HG02798 (cell line): ENCODE measurements around the gene TBRG1.

Experiments used
- ATAC-seq: cut with Tn5 transposase; IDR thresholded peaks from one replicate; pipeline ENCODE4 v1.9.1; 2021; ENCODE audit warnings: mild to moderate bottlenecking; ENCODE audit not compliant: unreplicated experiment, poor library complexity

TBRG1 gene

DNA sequence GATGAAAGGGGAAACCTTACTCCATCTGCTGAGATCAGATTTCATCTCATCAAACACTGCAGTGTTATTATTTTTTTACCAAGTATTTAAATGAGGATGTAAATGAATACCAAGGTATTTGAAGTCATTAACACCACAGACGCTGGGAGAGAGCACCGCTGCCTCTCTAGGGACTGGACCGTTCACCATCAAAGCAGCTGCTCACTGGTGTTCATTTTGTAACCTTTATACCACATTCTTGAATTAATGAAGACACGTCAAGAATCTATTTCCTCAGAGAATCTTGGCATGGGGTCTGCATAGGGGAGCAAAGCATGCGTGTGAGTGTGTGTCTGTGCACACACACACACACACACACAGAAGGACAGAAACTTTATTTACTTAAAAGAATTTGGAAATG, 35.2 kb downstream of the TBRG1 start:
- ATAC-seq: no peak

DNA sequence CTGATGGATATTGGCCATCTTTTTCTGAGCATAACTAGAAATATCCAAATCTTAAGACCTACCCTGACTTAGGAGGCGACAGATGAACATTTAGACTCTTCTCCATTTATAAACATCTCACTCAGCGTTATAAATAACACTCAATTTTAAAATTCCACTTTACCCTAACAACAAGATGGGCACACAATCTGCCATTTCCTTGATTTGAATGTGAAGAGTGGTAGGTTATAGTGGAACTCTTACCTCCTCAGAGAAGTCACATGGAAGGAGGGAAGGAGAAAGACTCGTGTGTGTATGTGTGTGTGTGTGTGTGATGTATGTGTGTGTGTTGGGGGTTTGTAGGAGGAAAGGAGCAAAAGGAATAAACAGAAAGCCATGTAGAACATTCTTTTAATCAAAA, 35.8 kb downstream of the TBRG1 start:
- ATAC-seq: no peak

- no peak for ATAC-seq
Measured at GRCh38 chr11:124658986-124659385, 36.3 kb downstream of the TBRG1 start.

- no peak for ATAC-seq
Measured at GRCh38 chr11:124661553-124661952, 38.9 kb downstream of the TBRG1 start.

DNA sequence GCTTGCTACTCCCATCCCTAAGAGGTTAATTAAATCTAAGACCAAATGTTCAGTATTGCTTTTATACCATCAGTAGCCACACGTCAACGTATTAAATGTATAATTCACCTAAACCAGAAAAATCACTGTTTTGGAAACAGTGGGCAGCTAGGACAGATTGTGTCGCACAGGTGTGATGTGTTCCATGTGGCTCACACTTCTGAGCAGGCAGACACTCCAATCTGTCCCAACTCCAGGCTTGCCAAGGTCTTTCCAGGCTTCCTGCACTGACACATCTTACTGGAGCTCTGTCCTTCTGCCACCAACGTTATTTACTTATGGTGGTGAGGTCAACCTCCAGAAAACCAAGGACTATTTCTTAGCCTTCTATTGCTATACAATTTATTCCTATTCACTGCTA, 39.4 kb downstream of the TBRG1 start:
- ATAC-seq: no peak

- no peak for ATAC-seq
Measured at GRCh38 chr11:124663861-124664260, 41.2 kb downstream of the TBRG1 start.

DNA sequence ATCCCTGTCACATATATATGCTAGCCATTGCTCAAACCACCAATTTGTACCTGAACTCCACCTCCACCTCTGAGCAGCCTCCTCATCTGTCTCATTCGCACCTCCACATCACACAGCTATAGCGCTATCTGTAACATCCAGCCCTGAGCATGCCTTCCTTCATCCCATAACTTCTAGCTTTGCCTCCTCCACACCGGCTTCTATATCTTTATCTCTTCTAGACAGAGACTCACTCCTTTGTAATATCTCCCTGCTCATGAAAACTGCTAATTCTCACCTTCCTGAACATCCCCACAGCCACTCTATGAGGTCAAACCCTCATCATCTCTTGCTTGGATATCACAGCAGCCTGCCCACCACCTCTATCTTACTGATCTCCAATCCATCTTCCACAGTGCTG, 44.9 kb downstream of the TBRG1 start:
- ATAC-seq: no peak

- peak; percentile 46 for ATAC-seq
Measured at GRCh38 chr11:124669193-124669592, 46.5 kb downstream of the TBRG1 start.

DNA sequence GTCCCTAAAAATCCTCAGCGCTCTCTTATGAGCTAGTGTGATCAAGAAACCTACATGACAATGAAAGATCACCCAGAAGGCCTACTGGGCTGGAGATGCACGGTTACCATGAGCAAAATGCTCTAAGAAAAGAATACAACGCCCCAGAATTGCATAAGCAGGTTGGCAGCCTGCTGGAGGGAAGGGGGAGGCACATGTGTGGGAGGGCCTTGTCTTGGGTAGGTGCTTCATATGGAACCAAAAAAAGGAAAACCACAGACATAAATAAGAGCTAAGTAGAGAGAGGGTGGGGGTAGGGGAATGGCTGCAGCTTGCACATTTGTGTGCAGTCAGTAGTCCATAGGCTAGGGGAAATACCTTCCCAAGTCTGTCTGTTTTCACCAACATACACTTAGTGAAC, 48.1 kb downstream of the TBRG1 start:
- ATAC-seq: no peak

GRCh38 chr11:124672536-124673215, 50.0 kb downstream of the TBRG1 start:
- ATAC-seq: no peak

DNA sequence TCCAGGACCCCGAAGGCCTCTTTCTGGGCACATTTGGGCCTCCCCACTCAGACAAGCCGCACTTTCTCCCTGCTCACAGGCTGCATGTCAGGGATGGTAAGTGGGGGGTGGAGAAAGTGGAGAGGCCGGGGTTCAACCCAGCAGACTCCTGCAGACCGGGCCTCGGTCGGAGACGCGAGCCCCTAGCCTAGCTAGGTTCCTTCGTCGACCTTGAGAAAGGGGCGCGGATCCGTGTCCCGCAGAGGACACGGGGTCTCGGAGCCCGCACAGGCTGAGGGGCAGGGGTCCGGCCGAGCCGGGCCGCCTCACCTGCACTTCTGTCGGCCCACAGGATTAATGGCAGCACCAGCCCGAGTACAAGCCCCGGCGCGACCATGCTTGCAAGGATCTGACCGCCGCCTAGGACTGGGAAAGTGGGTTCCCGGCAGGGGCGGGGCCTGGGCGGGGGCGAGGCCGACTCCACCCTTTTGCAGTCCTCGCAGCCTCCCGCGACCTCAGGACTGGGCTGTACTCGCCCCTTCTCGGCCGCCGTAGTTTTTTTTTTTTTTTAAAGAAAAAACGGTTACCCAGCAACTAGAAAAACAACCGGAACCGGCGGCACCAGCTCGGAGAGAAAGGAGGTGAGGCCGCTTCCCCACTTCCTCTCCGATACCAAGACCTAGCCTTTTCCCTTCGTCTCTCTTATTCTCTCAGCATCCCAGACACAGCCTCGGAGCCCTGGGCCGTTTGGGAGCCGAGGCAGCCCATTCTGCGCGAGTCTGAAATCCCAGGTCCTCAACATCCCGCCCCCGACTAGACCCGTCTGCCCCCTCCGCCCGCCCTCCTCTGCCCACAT, 50.9 kb downstream of the TBRG1 start, which contains the start of the genes SIAE and SPA17:
Gene SIAE, minus strand, starts transcription at position 407 of the 835 bp plus-strand sequence. Its CDS starts 31 bp downstream, at position 376.
Gene SPA17, plus strand, starts transcription at position 572 of the 835 bp plus-strand sequence. CDS start 1,361 bp downstream, outside the sequence.
- peak; percentile 93 for ATAC-seq

GRCh38 chr11:124674168-124674517, 51.5 kb downstream of the TBRG1 start:
- ATAC-seq: no peak

- ATAC-seq: no peak
Measured at GRCh38 chr11:124674571-124674970, 51.9 kb downstream of the TBRG1 start.

GRCh38 chr11:124676386-124676785, 53.7 kb downstream of the TBRG1 start:
- ATAC-seq: no peak

DNA sequence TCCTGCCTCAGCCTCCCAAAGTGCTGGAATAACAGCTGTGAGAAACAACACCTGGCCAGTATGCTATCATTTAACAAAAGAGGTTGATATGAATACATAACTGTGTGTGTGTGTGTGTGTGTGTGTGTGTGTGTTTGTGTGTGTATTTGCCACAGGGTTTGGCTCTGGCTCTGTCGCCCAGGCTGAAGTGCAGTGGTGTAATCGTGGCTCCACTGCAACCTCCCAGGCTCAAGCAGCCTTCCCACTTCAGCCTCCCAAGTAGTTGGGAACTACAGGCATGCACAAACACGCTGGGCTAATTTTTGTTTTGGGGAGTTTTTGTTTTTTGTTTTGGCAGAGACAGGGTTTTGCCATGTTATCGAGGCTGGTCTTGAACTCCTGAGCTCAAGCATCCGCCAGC, 55.8 kb downstream of the TBRG1 start:
- ATAC-seq: no peak

- ATAC-seq: no peak
Measured at GRCh38 chr11:124681421-124681820, 58.8 kb downstream of the TBRG1 start.

- no peak for ATAC-seq
Measured at GRCh38 chr11:124682443-124682842, 59.8 kb downstream of the TBRG1 start.
